ENCODE data around the gene DZIP1.

DNA sequence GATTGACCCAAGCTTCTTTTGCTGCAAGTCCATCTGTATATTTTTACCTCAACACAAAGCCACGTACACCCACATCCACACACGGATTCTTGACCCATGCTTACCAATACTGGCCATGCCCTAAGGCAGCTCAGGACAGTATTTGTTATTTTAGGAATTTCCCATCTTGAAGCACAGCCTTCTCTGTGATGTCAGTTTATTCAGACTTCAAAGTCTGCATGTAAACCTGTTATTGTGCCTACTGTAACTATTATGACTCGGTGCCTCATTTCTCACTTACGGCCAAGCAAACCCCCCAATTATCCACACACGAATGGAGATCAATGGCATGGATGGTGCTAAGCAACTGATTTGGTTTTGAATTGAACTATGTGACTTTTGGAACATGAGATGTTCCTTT lies 74.5 kb downstream of the DZIP1 start:
- no peak for TF ChIP-seq EZH2 (IDR thresholded peaks at IDR 0.05; ENCODE audit: borderline replicate concordance, insufficient read depth, low read depth, low read length, poor library complexity, severe bottlenecking)
- TF ChIP-seq, protein P1, sequence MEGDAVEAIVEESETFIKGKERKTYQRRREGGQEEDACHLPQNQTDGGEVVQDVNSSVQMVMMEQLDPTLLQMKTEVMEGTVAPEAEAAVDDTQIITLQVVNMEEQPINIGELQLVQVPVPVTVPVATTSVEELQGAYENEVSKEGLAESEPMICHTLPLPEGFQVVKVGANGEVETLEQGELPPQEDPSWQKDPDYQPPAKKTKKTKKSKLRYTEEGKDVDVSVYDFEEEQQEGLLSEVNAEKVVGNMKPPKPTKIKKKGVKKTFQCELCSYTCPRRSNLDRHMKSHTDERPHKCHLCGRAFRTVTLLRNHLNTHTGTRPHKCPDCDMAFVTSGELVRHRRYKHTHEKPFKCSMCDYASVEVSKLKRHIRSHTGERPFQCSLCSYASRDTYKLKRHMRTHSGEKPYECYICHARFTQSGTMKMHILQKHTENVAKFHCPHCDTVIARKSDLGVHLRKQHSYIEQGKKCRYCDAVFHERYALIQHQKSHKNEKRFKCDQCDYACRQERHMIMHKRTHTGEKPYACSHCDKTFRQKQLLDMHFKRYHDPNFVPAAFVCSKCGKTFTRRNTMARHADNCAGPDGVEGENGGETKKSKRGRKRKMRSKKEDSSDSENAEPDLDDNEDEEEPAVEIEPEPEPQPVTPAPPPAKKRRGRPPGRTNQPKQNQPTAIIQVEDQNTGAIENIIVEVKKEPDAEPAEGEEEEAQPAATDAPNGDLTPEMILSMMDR (IDR thresholded peaks at IDR 0.05), result no peak
